Measurements from ENCODE around the gene ZG16. TPM values are rescaled to one million over a fixed set of nuclear protein-coding genes. Genes with fewer than 3 reads are reported as not detected.

The ZG16 gene
- total RNA-seq, 2 donors from 2014 or later: not detected

DNA sequence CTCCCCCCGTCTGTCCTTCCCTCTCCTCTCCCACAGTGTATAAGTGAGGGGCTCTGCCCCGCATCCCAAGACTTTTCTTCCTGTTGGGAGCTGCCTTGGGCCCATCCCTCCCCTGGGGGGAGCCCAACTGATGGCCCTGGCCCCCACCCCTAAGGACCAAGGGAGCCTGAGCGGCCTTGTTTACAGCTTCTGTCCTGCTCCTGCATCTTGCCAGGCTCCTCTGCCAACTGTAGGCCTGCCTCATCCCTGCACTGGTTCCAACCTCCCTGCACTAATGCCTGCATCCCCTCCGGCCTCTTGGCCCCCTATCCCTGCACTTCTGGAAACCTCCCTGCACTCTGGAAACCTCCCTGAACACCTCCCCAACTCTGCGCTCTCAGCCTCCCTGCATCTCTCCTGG is 36.5 kb downstream of the ZG16 start:
- TF ChIP-seq, protein P1, sequence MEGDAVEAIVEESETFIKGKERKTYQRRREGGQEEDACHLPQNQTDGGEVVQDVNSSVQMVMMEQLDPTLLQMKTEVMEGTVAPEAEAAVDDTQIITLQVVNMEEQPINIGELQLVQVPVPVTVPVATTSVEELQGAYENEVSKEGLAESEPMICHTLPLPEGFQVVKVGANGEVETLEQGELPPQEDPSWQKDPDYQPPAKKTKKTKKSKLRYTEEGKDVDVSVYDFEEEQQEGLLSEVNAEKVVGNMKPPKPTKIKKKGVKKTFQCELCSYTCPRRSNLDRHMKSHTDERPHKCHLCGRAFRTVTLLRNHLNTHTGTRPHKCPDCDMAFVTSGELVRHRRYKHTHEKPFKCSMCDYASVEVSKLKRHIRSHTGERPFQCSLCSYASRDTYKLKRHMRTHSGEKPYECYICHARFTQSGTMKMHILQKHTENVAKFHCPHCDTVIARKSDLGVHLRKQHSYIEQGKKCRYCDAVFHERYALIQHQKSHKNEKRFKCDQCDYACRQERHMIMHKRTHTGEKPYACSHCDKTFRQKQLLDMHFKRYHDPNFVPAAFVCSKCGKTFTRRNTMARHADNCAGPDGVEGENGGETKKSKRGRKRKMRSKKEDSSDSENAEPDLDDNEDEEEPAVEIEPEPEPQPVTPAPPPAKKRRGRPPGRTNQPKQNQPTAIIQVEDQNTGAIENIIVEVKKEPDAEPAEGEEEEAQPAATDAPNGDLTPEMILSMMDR (conservative IDR thresholded peaks at IDR 0.05): no peak
- Mint-ChIP-seq H3K4me1 (peaks cover 48% of the 10 kb centered on the region), H3K4me3 (peak overlapping the region; percentile 92), H3K9me3 (no peaks in the 10 kb centered on the region), H3K27me3 (ENCODE audit: insufficient read depth) (peaks cover 11% of the 10 kb centered on the region), H3K27ac (peak overlapping the region; percentile 94), H3K36me3 (ENCODE audit: low read depth) (peaks cover 22% of the 10 kb centered on the region)
- H3K36me3 ChIP-seq (ENCODE audit: control insufficient read depth, insufficient read depth, low read length): peaks cover 26% of the 10 kb centered on the region
- H3K9ac ChIP-seq (ENCODE audit: extremely low read depth, low read length, poor library complexity, severe bottlenecking): no peak overlapping the region
- peaks cover 7% of the 10 kb centered on the region for H3K4me1 ChIP-seq (ENCODE audit: control insufficient read depth, insufficient read depth, low read length)
- peak overlapping the region; percentile 58 for H3K27ac ChIP-seq (ENCODE audit: low read depth, low read length)
- no peak for DNase-seq
- no peak overlapping the region for H3K4me3 ChIP-seq (ENCODE audit: low read length)
- 66 to 77% methylated on average over 4 to 5 of the region's 5 CpGs for WGBS, 2 experiments (ENCODE audit: insufficient coverage in 1 of 2, insufficient read length in 1 of 2)
- H3K27me3 ChIP-seq (ENCODE audit: control insufficient read depth, insufficient read depth, low read length, poor library complexity, severe bottlenecking): no peaks in the 10 kb centered on the region
- H3K9me3 ChIP-seq (ENCODE audit: control insufficient read depth, low read length): no peaks in the 10 kb centered on the region

DNA sequence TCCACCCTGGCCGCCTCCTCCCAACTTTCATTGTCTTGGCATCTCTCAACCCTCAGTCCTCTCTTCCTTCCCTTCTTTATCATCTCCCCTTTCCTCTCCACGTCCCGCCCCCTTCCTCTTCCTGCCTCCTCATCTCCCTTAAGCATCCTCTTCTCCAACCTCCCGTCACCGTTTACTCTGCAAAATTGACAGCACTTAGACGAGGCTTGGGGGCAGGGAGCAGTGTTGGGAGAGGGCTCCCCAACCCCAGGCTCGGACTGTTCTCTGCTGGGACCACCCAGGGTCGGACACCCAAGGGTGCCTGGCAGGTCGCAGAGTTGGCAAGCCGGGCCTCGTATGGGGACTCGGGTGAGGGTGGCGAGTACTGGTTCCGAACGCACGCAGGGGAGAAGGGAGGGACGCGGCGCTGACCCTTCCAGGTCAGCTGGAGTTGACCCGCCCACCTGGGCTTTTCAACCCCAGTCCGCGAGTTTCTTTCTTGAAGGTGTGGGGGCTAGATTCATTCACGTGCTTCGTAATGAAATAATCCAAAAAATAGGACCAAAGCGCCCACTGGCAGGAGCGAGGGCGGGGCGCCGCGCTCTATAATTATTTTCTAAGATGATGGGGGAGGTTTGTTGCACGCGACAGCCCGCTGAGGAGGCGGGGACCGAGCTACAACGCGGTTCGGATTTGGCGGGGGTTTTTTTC is 37.1 kb downstream of the ZG16 start:
- peaks cover 5% of the 10 kb centered on the region for H3K4me1 ChIP-seq (ENCODE audit: control insufficient read depth, insufficient read depth, low read length)
- peak overlapping the region; percentile 81 for H3K4me3 ChIP-seq (ENCODE audit: low read length)
- H3K36me3 Mint-ChIP-seq (ENCODE audit: low read depth): peaks cover 25% of the 10 kb centered on the region
- DNase-seq: peak; percentile 64
- peaks cover 50% of the 10 kb centered on the region for H3K4me1 Mint-ChIP-seq
- peak overlapping the region; percentile 58 for H3K27ac ChIP-seq (ENCODE audit: low read depth, low read length)
- peaks cover 11% of the 10 kb centered on the region for H3K27me3 Mint-ChIP-seq (ENCODE audit: insufficient read depth)
- peak overlapping the region; percentile 92 for H3K4me3 Mint-ChIP-seq
- H3K36me3 ChIP-seq (ENCODE audit: control insufficient read depth, insufficient read depth, low read length): peaks cover 27% of the 10 kb centered on the region
- no peaks in the 10 kb centered on the region for H3K9me3 ChIP-seq (ENCODE audit: control insufficient read depth, low read length)
- TF ChIP-seq, protein P1 (conservative IDR thresholded peaks at IDR 0.05): no peak
- no peaks in the 10 kb centered on the region for H3K9me3 Mint-ChIP-seq
- H3K27ac Mint-ChIP-seq: peak overlapping the region; percentile 94
- 7 to 9% methylated on average over 14 to 38 of the region's 39 CpGs for WGBS, 2 experiments (ENCODE audit: insufficient coverage in 1 of 2, insufficient read length in 1 of 2)
- H3K27me3 ChIP-seq (ENCODE audit: control insufficient read depth, insufficient read depth, low read length, poor library complexity, severe bottlenecking): no peaks in the 10 kb centered on the region
- peak overlapping the region; percentile 62 for H3K9ac ChIP-seq (ENCODE audit: extremely low read depth, low read length, poor library complexity, severe bottlenecking)

DNA sequence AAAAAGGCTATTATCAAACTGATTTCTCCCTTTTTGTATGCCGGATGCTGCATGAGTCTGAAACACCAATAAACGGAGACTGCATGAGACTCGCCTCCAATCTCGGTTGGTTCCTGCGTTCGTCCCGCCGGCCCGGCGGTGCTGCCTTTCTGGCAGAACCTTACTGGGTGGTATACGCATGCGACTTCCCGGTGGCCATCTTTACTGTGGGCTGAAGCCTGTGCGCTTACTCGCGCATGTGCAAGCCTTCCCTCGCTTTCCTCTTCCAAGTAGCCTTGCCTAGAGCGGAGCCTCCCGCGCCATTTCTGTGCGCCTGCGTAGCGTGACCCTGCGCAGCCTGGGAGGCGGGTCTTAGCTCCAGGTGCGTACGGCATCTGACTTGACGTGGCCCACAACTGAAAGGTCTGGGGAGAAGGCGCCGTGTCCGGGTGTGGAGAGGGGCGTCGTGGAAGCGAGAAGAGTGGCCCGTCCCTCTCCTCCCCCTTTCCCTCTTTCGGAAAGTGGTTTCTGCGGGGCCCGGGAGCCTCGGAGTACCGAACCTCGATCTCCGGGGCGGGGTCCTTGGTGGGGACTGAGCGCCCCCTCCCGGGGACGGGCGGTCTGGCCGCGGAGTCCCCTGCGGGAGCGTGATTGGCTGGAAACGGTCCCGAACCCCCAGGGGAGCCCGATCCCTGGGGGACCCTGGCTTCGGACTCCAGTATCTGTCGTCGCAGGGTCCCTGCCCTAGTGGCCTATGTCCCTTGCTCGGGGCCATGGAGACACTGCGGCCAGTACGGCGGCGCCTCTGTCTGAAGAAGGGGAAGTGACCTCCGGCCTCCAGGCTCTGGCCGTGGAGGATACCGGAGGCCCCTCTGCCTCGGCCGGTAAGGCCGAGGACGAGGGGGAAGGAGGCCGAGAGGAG is 38.0 kb downstream of the ZG16 start, which contains the start of gene PAGR1:
Gene PAGR1 (plus strand): TSS at position 360 of the 901 bp plus-strand sequence. CDS start 374 bp downstream, at position 734.
- H3K4me1 ChIP-seq (ENCODE audit: control insufficient read depth, insufficient read depth, low read length): peaks cover 5% of the 10 kb centered on the region
- Mint-ChIP-seq H3K27ac (peak within 1 kb of the TSS; percentile 94), H3K9me3 (no peaks in the 10 kb centered on the region), H3K36me3 (ENCODE audit: low read depth) (peaks cover 28% of the 10 kb centered on the region), H3K4me3 (peak within 1 kb of the TSS; percentile 92), H3K4me1 (peaks cover 47% of the 10 kb centered on the region), H3K27me3 (ENCODE audit: insufficient read depth) (peaks cover 11% of the 10 kb centered on the region)
- peaks cover 30% of the 10 kb centered on the region for H3K36me3 ChIP-seq (ENCODE audit: control insufficient read depth, insufficient read depth, low read length)
- H3K9ac ChIP-seq (ENCODE audit: extremely low read depth, low read length, poor library complexity, severe bottlenecking): peak within 1 kb of the TSS; percentile 62
- TF ChIP-seq, protein P1 (conservative IDR thresholded peaks at IDR 0.05): peak; percentile 97
- H3K27ac ChIP-seq (ENCODE audit: low read depth, low read length): peak within 1 kb of the TSS; percentile 75
- H3K27me3 ChIP-seq (ENCODE audit: control insufficient read depth, insufficient read depth, low read length, poor library complexity, severe bottlenecking): no peaks in the 10 kb centered on the region
- DNase-seq: peak; percentile 99
- H3K4me3 ChIP-seq (ENCODE audit: low read length): peak within 1 kb of the TSS; percentile 81
- no peaks in the 10 kb centered on the region for H3K9me3 ChIP-seq (ENCODE audit: control insufficient read depth, low read length)
- 0% methylated on average over 27 to 70 of the region's 70 CpGs for WGBS, 2 experiments (ENCODE audit: insufficient coverage in 1 of 2, insufficient read length in 1 of 2)
